Keratinocyte (primary cell): ENCODE measurements around the gene WDFY1. TPM values are rescaled to one million over a fixed set of nuclear protein-coding genes. Genes with fewer than 3 reads are reported as not detected.

Experiments
- DNase-seq: peaks from one replicate; pipeline ENCODE4 v3.0.0-alpha.2; 2011; ENCODE audit warnings: low read depth, missing footprints, low spot score
- FAIRE-seq: peaks from 2 replicates; lab custom pipeline; 2011; peaks lifted over from hg19 to GRCh38; lab: Jason Lieb, UNC
- H2AFZ ChIP-seq: 2 replicates; pipeline ENCODE4 v1.6.0; 2012; ENCODE audit warnings: low read length, control low read depth, inconsistent platforms; ENCODE audit not compliant: control insufficient read depth
- H3K27ac ChIP-seq: 2 replicates; pipeline ENCODE4 v1.5.1; 2011; ENCODE audit warnings: low read length; ENCODE audit not compliant: control insufficient read depth, insufficient read depth
- H3K27me3 ChIP-seq: 3 replicates; pipeline ENCODE4 v1.6.0; 2011; ENCODE audit warnings: low read length; ENCODE audit not compliant: control insufficient read depth, insufficient read depth; ENCODE audit errors: extremely low read depth
- H3K36me3 ChIP-seq, 2 experiments: 2 replicates in 1 of 2; 3 replicates in 1 of 2; pipeline ENCODE4 v1.5.1; 2011; ENCODE audit warnings: low read length in 2 of 2, mild to moderate bottlenecking in 1 of 2; ENCODE audit not compliant: control insufficient read depth in 2 of 2, insufficient read depth in 2 of 2; ENCODE audit errors: extremely low read depth in 1 of 2
- H3K4me1 ChIP-seq: 3 replicates; pipeline ENCODE4 v1.5.1; 2011; ENCODE audit warnings: low read length; ENCODE audit not compliant: control insufficient read depth, insufficient read depth; ENCODE audit errors: extremely low read depth
- H3K4me2 ChIP-seq: 3 replicates; pipeline ENCODE4 v1.6.0; 2011; ENCODE audit warnings: low read depth, low read length; ENCODE audit not compliant: control insufficient read depth, insufficient read depth; ENCODE audit errors: extremely low read depth
- H3K4me3 ChIP-seq, 3 experiments: fragments of 200-600 bp in 1 of 3; sonication (generic) in 1 of 3; 2 replicates in 2 of 3; 3 replicates in 1 of 3; pipeline ENCODE4 v1.5.1; 2011 to 2016; ENCODE audit warnings: low read length in 3 of 3, mild to moderate bottlenecking in 3 of 3, control low read depth in 2 of 3, inconsistent platforms in 1 of 3, low read depth in 1 of 3, mixed read lengths in 1 of 3, mixed run types in 1 of 3, moderate library complexity in 1 of 3; ENCODE audit not compliant: control insufficient read depth in 2 of 3, insufficient read depth in 2 of 3; ENCODE audit errors: extremely low read depth in 1 of 3
- H3K79me2 ChIP-seq: 2 replicates; pipeline ENCODE4 v1.6.0; 2012; ENCODE audit warnings: low read length; ENCODE audit not compliant: control insufficient read depth, insufficient read depth
- H3K9ac ChIP-seq: 3 replicates; pipeline ENCODE4 v1.6.0; 2011; ENCODE audit warnings: low read length; ENCODE audit not compliant: control insufficient read depth, insufficient read depth; ENCODE audit errors: extremely low read depth
- H3K9me1 ChIP-seq: 3 replicates; pipeline ENCODE4 v1.6.0; 2011; ENCODE audit warnings: low read length; ENCODE audit not compliant: control insufficient read depth, insufficient read depth; ENCODE audit errors: extremely low read depth
- H3K9me3 ChIP-seq: 2 replicates; pipeline ENCODE4 v1.5.1; 2012; ENCODE audit warnings: low read depth, low read length; ENCODE audit not compliant: control insufficient read depth
- H4K20me1 ChIP-seq: 3 replicates; pipeline ENCODE4 v1.6.0; 2011; ENCODE audit warnings: low read length; ENCODE audit not compliant: control insufficient read depth, insufficient read depth; ENCODE audit errors: extremely low read depth
- CTCF ChIP-seq, 3 experiments: IDR thresholded peaks in 1 of 3; conservative IDR thresholded peaks in 1 of 3; optimal IDR thresholded peaks in 1 of 3; 2 replicates in 2 of 3; 3 replicates in 1 of 3; pipeline versions ENCODE3 to v1.5.1; 2011; ENCODE audit warnings: low read length in 3 of 3, mild to moderate bottlenecking in 3 of 3, moderate library complexity in 2 of 3, control low read depth in 1 of 3, inconsistent platforms in 1 of 3; ENCODE audit not compliant: insufficient read depth in 2 of 3; ENCODE audit errors: extremely low read depth in 1 of 3
- EZH2 ChIP-seq: IDR thresholded peaks from one replicate; pipeline ENCODE4 v1.6.1; 2012; ENCODE audit warnings: inconsistent platforms, mild to moderate bottlenecking, low read length, moderate library complexity
- dilution Hi-C: fragments of 300-500 bp; cut with MboI; formaldehyde crosslinking; loops from one replicate; pipeline ENCODE4 v1.7.0; 2020; ENCODE audit warnings: low sequenced_read_pairs; ENCODE audit not compliant: extremely low pct_ligation_motif_present
- polyA plus RNA-seq, 5 experiments: library from polyadenylated mRNA; depleted of rRNA in 3 of 5; stranded (reverse) in 3 of 5; stranded (forward) in 1 of 5; unstranded in 1 of 5; fragments of >200 nt; gene quantifications; 1 replicate in 1 of 5; 2 replicates in 3 of 5; 3 replicates in 1 of 5; pipeline versions ENCODE4 v1.2.1 to v1.2.3, GENCODE V29; 2011 to 2012; ENCODE audit warnings: missing spikeins in 2 of 5, low read depth in 1 of 5, low replicate concordance in 1 of 5

Gene WDFY1
- polyA plus RNA-seq, 1 donor (not counting 4 experiments of a cell fraction or from before 2014, with no cell fraction given): 54.9 TPM

- Histone ChIP-seq H3K36me3 (peaks cover 3 to 6% of the 10 kb centered on the region in 2 experiments), H3K9ac (no peak overlapping the region), H3K9me1 (peaks cover 2% of the 10 kb centered on the region), H3K4me1 (peaks cover 2% of the 10 kb centered on the region), H3K79me2 (peaks cover 45% of the 10 kb centered on the region), H3K9me3 (no peaks in the 10 kb centered on the region), H3K4me3 (no peak overlapping the region), H2AFZ (no peak overlapping the region), H4K20me1 (peaks cover 6% of the 10 kb centered on the region), H3K27ac (no peak overlapping the region), H3K4me2 (no peak overlapping the region), H3K27me3 (no peaks in the 10 kb centered on the region)
- FAIRE-seq (no peak), DNase-seq (no peak)
- TF ChIP-seq EZH2: no peak
- TF ChIP-seq CTCF (optimal IDR thresholded peaks at IDR 0.05 in 1 of 3, IDR thresholded peaks at IDR 0.05 in 1 of 3, conservative IDR thresholded peaks at IDR 0.05 in 1 of 3; ENCODE audit: extremely low read depth in 1 of 3, insufficient read depth in 2 of 3, low read length in 3 of 3): no peak
- dilution Hi-C loops: no loop called here
Observed at GRCh38 chr2:223920109-223920508, 25.0 kb downstream of the WDFY1 start.

GRCh38 chr2:223918671-223919134 is 26.4 kb downstream of the WDFY1 start:
- TF ChIP-seq CTCF (optimal IDR thresholded peaks at IDR 0.05 in 1 of 3, IDR thresholded peaks at IDR 0.05 in 1 of 3, conservative IDR thresholded peaks at IDR 0.05 in 1 of 3; ENCODE audit: extremely low read depth in 1 of 3, insufficient read depth in 2 of 3, low read length in 3 of 3) (no peak), EZH2 (no peak)

More at GRCh38 chr2:223918671-223919134, 26.4 kb downstream of the WDFY1 start:
- Histone ChIP-seq H3K27me3 (no peaks in the 10 kb centered on the region), H3K79me2 (peaks cover 41% of the 10 kb centered on the region), H3K36me3 (peaks cover 3 to 6% of the 10 kb centered on the region in 2 experiments), H3K9ac (no peak overlapping the region), H3K27ac (no peak overlapping the region), H3K9me3 (no peaks in the 10 kb centered on the region), H3K4me1 (no peaks in the 10 kb centered on the region), H3K9me1 (peaks cover 2% of the 10 kb centered on the region), H3K4me2 (no peak overlapping the region), H3K4me3 (no peak overlapping the region), H4K20me1 (peaks cover 6% of the 10 kb centered on the region), H2AFZ (no peak overlapping the region)
- FAIRE-seq (no peak), DNase-seq (no peak)
- dilution Hi-C loops: no loop called here
